T-helper 1 cell (primary cell): Measurements from ENCODE around the gene VPS37C.
A peak's percentile ranks its signal among the peaks of the same experiment; 100 is the strongest.
"Not testable (repeated sequence)": the region's sequence is repeated elsewhere in the genome, so short reads cannot be mapped to it uniquely, and the experiment has no call there.

ENCODE experiments used
- DNase-seq, 5 donors: peaks; one replicate each; pipeline ENCODE4 v3.0.0-alpha.2; 2012 to 2020

VPS37C gene

DNA sequence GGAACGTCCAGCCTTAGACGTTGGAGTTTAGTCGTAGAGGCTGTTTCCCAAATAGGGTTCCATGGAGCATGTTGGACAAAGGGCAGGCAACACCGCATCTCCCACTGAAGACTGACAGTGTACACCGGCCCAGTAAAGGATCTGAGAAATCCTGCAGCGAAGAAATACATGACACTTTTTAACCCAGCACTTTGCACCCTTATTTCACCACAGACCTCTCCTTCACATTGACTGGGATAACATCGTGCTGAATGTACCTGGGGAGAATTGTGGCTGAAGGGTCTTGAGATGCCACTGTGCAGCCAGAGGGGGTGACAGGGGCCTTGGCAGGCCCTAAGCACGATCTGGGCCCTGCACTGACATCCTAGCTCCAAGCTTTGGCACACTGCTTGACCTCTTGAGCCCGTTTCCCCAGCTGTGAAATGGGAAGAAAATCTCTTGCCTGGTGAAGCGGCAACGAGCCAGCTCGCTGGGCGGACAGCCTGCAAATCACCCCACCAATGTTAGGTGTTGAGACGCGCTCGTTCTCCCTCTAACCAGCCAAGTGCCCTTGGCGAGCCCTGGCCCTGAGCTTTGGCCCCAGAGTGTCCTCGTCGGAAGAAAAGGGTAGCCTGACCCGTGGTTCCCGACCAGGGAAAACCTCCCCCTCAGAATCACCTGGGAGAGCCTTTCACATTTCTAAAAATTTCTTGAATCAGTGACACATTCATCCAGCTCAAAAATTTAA is 45.6 kb downstream of the VPS37C start:
- no peak for DNase-seq

DNA sequence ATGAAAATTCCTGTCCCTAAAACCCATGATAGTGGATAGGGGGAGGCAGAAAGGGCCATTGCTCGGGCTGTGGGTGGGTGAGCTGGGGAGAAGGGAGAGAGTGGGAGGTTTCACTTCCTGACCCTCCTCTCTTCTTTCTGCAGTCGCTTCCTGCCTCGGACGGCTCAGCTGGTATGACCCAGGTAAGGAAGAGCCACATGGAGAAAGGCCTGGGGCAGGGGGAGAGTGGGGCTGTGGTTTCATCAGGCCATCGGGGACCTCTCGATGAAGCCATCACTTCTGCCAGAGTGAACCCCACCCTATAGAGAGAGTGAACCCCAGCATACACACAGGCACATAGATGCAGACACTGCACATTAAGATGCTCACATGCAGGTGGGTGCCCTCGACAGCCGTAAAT is 46.3 kb downstream of the VPS37C start:
- no peak for DNase-seq

DNA sequence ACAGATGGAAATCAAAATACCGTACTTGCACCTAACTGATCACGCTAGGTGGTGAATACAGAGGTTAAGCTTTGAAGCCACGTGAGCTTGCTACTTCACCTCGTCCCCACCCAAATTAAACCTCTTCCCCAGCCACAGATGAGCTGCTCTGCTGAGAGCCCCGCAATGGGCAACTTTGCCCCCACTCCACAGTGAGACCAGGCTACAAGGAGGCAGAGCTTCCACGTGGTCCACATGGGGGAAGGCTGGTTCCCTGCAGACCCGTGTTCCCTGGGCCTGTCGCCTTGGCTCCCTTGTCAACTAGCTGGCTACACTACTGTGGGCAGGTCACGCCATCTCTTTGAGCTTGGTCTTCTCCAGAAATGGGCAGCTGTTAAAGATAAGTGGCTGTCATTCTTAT is 48.0 kb downstream of the VPS37C start:
- DNase-seq = no peak

DNA sequence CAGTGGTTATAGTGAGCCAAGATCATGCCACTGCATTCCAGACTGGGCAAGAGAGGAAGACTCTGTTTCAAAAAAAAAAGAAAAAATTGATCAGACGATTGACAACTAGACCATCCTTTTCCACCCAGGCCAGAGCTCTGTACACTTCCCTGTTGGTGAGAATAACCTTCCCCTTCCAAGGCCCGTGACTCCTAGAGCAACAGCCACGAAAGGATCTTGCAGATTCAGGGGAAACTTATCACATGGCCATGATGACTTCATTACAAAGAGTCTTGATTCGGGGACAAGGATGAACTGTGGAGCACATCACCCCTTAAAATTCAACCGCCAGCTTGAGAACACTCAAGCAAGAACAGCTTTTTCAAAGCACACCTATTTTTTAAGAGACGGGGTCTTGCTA is 48.7 kb downstream of the VPS37C start:
- DNase-seq = no peak

DNA sequence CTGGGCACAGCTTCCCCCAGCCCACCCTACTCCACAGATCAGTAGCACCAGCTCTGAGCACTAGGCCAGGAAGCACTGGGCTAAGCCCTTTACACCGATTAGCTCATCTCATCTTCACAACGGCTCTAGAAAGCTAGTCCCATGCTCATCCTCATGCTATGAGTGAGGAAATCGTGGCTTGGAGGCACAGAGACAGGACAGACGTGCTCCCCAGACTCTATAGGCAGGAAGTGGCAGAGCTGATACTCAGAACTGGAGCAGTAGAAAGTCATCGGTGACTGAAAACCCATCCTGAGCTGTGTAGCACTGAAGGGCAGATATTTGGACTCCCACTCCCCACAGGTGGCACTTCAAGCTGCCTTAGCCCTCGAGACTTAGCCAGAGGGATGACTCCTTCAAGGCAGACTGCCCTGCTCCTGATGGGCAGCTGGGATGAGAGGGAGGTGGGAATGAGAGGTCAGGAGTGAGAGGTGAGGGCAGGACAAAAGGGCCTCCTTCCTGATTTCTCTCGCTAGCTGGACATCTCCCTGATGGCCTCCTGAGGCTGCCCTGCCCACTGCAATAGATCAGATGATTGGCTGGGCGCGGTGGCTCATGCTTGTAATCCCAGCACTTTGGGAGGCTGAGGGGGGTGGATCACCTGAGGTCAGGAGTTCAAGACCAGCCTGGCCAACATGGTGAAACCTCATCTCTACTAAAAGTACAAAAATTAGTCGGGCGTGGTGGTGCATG is 49.3 kb downstream of the VPS37C start:
- peak in 3 of 5 donors; percentile 44 to 94 (median 48) for DNase-seq

DNA sequence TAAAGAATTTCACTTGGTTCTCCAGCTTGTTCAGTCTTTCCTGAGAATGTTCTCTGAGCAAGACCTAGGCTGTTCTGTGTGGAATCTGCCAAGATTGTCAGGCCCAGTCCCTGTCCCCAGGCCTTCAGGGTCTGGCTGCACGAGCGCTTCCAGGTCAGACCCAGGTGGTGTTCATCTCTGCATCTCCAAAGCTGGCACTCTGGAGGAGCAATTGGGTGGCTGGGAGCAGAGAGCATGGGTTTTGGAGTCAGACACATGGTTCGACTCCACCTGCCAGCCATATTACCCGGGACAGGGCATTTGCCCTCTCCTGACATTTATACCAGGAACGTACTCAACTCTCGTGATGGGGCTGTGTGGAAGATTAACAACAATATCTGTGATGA is 50.2 kb downstream of the VPS37C start:
- no peak for DNase-seq

DNA sequence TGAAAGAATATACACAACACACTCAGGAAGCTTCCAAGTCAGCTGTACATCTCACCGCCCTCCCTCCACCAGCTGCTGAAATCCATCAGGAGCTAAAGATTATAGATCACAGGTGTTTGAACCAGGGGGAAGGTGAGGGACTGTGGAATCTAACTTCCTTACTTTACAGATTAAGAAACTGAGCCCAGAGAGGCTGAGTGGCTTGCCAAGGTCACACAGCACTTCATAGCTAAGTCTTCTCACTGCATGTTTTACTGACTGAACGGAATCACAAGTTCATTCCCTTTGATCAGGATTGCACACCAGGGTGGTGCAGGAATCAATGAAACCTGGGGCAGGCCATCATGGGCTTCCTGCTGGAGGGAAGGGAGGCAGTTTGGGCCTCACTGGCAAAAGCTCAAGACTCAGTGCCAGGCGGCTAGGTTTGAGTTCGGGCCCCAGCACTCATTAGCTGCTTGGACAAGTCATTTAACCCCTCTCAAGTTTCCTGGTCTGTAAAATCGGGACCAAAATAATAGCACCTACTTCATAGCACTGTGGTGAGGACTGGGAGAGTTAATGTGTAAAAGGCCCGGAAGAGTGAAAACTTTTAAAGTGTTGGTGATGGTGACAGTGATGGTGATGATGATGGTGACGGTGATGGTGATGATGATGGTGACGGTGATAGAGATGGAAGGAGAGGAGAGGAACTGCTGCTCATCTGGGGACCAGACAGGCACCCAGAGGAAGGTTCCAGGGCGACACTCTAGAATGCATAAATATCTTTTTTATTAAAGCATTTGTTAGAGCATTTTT is 50.8 kb downstream of the VPS37C start:
- peak in 1 of 5 donors; percentile 48 for DNase-seq

DNA sequence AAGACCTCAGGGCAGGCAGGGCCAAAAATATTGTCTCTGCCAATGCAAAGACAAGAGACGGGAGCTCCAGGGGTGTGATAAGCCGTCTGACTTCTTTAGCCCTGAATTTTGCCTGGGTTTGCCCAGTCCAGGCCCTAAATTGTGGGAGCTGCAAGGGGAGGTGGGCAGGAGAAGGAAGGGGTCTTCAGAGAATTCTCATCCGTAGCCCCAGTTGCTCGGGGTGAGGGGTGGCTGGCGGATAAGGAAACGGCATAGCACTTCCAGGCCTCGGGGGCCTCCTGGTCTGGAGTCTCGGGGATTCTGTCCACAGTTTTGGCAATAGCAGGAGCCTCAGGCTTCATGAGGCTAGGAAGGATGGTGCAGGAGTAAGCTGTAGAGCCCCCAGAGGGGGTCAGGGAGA is 51.6 kb downstream of the VPS37C start:
- DNase-seq = no peak

DNA sequence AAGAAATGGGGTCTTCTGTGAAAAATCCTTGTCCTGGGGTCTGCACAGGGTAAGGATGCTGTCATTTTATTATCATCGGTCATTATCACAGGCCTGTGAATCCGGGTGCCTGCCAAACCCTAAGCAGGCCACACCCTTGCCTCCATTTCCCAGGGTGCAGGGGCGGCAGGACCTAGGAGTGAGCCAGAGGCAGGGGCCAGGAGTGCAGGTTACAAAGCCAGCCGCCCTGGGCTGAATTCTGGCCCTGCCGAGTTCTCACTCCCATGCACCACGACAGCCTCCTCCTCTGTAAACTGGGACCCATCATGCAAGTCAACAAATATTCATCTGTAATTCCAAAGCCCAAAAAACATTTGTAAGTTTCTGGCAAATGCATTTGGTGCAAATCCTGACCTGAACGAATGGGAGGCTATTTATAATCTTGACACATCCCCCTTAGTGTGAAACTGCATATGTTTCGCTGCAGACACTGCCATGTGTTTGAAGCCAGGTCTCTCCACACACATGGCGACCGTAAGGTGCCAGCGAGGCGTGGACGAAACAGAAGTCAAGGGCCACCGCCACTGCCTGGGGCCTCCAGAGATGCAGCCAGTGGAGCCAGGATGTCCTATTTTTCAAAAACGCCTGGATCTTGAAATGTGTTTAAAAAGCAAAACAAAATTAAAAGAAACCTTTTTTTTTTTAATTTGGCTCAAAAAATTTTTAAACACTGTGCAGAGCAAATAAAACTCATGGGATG is 52.2 kb downstream of the VPS37C start:
- DNase-seq = no peak

DNA sequence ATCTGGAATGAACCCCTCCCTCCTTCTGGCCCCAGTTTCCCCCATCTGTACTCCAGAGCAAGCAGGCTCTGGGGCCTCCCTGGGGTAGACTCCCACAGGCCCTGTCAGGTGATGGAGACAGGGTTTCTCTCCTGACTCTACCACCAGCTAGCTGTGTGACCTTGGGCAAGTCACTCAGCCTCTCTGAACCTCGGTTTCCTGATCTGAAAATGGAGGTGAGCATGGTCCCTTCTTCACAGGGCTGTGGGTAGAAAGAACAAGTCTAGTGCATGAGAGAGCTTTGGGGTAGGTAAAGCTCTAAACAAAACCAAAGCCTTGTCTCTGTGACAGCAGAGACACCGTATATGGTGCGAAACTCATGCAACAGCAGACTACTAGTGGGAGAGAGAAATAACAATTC is 53.3 kb downstream of the VPS37C start:
- no peak for DNase-seq

DNA sequence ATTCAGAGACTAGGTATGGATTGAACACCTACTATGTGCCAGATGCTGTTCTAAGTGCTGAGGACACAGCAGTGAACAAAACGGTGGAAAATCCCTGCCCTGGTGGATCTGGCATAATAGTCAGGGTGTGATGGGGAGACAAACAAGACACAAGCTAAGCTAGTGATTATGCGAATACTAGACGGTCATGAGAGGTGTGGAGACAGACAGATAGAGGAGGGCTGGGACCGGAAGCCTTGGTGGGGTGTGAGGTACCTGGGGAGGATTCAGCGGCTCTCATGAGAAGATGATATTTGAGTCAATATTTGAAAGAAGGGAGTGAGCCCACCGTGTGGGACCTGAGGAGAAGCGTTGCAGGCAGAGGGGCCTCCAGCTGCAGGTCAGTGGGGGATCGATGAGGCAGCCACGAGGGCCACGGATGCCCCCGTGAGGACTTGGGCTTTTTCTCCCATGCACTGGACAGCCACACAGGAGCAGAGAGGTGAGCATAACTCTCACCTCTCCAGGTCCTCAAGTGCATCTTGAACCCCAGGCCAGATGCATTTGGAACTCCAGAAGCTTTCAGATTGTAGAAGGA is 54.2 kb downstream of the VPS37C start:
- DNase-seq = no peak

DNA sequence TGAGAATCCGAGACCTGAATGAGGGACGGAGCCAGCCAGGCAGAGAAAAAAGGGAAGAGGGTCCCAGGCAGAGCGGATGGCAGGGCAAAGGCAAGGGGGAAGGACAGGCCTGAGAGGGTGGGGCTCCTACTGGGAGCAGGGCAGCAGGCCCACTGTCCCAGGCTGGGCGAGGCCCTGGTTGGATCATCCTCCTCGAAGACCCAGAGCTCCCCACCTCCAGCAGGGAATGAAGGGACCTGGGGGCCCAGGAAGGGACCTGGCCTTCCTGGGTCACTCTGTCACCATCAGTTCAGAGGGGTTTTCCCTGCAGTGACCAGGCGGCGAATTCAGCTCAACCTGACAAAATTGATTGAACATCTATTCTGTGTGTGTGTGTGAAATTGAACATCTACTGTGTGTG is 54.9 kb downstream of the VPS37C start:
- DNase-seq = no peak

DNA sequence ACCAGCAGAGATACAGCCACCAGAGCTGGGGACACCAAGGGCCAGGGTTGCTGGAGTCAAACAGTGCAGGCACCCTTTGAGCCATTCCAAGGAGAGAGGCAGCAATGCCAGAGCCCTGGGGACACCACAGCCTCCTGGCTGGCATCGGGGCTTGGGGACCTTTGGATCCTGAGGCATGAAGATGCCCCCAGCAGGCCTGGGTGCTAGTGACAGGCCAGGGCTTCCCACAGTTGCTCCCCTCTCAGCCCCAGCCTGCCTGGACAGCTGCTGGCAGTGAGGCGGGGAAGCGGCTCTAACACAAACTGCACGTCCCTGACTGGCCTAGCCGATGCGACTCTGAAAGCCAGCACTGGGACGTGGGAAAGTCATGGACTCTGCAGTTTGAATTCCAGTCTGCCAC is 56.3 kb downstream of the VPS37C start:
- DNase-seq = no peak

DNA sequence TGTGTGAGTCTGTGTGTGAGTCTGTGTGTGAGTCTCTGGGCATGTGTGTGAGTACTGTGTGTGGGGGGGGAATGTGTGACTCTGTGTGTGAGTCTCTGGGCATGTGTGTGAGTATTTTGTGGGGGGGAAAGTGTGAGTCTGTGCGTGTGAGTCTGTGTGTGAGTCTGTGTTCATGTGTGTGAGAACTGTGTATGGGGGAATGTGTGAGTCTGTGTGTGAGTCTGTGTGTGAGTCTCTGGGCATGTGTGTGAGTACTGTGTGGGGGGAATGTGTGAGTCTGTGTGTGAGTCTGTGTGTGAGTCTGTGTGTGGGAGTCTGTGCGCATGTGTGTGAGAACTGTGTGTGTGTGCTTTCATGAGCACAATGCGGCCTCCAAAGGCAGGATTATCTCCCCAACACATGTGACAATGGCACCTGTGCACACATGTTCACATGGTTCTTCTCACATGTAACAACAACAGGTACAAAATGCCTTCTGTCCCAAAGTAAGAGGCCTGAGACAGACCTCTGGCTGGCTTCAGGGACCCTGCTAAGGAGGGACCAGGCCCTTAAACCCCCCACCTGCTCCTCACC is 57.3 kb downstream of the VPS37C start:
- no peak for DNase-seq

DNA sequence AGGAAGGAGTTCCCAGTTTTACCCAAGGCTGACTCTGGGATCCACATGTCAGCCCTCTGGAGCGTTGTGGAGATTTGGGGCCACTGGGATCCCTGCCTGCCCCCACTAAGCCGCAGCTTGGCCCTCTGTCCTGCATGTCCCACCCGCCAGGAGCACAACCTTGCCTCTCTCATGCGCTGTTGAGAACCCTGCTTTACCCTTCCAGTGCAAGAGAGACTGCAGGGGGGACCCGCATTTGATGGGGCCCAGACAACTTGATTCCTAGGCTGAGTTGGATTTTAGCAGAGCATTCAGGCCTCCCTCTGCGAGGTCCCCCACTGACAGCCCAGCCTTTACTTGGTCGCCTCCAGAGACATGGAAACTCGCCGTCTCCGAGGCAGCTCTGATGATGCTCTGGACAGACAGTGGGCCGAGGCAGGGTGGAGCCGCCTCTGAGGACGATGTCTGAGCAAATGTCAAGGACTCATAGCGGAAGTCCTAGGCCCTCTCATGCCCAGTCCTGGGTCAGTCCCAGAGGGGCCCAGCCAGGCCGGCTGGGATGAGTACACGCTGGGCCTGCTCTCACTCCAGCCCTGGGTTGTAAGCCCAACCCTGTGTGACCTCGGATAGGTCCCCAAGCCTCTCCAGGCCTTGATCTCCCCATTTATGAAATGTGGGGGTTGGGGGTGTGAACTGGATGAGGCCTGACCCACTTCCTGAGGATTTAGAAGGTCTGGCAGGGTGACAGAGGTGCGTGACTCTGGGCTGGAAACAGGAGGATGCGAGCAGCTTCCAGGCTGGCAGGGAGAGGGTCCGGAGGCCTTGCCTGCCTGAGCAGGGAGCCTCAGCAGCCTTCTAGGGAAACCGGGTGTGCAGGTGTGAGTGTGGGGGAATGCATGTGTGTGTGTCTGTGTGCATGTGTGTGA is 58.3 kb downstream of the VPS37C start:
- peak in 1 of 5 donors; percentile 44 for DNase-seq

DNA sequence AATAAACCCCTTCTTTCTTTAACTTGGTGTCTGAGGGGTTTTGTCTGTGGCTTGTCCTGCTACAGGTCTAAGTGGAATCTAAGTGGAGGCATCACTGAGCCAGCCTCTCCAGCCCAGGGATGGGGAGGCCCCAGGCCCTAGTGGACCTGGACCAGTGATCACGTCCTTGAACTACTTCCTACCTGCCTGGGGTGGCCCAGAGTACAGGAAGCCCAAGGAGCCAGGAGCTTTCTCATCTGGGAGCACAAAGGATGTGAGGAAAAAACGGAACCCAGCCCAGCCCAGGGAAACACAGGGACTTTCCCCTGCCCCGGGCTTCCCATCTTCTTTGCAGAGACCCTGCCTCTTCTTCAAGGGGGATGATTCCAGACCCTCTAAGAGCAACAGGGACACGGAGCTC is 62.4 kb downstream of the VPS37C start:
- no peak for DNase-seq

DNA sequence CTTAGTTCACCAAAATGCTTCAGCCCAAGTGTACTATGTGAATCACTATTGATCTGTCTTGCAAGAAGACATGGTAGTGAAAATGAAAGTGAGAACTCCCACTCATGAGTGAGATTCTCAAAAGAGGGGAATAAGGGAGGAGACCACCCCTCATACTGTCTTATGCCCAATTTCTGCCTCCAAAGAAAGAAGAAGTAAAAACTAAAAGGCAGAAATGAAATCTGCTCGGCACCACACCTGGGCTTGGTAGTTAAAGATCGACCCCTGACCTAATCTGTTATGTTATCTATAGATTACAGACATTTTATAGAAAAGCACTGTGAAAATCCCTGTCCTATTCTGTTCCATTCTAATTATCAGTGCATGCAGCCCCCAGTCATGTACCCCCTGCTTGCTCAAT is 63.0 kb downstream of the VPS37C start:
- not testable (repeated sequence) for DNase-seq

DNA sequence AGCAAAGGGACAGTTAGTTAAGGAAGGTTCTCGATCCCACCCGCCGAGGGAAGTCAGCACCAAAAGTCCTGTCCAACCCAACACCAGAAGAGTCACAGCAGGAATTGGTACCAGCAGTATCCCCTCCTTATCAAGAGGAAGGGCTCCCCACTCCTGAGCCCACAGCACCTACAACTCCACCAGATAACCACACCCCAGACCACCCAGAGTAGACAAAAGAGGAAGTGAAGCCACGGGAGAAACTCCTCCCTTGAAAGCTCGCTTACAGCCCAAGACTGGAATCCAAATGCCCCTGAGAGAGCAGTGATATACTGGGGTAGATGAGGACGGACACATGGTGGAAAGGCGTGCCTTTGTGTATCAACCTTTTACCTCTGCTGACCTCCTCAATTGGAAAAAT is 66.2 kb downstream of the VPS37C start:
- DNase-seq = no peak

DNA sequence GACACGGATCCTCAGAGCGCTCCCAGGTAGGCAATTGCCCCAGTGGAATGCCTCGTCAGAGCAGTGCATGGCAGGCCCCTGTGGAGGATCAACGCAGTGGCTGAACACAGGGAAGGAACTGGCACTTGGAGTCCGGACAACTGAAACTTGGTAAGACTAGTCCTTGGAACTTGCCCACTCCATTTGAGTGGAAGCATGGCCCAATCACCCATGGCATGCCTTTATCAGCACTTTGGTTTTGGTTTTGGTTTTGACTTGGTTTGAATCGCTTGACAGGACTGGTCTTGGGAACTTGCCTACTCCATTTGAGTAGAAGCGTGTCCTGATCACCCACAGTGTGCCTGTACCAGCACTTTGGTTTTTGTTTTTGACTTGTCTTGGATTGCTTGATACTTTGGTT is 67.1 kb downstream of the VPS37C start:
- not testable (repeated sequence) for DNase-seq

DNA sequence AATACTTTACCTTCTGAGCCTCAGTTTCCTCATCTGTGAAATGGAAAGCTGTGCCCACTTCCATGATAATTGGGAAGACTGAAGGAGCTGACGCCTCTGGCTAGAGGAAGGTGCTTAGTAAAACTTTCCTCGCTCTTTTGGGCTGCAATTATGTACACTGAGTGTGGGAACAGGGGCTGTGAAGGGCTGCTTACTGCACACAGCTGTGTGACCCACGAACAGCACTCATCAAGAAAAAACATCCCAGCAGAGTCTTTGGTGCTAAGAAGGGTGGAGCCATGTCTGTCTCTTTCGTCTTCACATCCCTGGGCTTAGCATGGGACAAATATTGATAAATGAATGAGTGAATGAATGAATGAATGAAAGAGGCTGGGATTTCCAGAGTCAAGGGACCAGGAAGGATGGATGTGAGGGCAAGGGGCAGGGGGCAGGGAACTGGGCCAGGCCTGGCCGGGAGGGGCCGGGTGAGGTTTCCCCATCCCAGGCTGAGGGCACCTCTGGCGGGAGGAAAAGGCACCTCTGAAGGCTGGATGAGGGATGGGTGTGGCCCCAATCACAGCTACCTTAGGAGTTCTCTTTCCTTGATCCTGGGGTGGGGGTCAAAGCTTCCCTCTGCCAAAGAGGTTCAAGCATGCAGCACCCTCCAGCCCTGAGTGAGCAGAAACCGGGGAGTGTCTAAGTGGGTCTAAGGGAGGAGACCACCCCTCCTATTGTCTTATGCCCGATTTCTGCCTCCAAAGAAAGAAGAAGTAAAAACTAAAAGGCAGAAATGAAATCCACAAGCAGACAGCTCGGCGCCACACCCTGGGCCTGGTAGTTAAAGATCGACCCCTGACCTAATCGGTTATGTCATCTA is 68.1 kb downstream of the VPS37C start:
- no peak for DNase-seq
